Measurements from ENCODE around the gene CFAP20DC.

DNA sequence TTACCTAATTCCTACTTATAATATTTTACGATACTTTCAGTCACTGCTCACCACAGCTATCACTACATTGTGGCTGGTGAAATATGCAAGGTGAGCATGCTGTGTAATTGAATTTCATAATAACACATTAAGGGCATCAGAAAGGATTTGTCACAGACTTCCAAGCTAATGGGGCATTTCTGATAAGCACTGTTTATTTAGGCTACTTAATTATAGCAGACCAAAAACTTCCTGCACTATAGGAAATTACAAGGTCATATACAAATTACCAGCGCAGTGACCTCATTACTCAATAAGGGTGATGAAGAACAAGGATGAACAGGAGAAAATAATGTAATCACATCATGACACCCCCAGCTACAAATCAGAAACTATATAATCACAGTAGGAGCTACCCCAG lies 294.7 kb downstream of the CFAP20DC start:
- TF ChIP-seq, protein P1, sequence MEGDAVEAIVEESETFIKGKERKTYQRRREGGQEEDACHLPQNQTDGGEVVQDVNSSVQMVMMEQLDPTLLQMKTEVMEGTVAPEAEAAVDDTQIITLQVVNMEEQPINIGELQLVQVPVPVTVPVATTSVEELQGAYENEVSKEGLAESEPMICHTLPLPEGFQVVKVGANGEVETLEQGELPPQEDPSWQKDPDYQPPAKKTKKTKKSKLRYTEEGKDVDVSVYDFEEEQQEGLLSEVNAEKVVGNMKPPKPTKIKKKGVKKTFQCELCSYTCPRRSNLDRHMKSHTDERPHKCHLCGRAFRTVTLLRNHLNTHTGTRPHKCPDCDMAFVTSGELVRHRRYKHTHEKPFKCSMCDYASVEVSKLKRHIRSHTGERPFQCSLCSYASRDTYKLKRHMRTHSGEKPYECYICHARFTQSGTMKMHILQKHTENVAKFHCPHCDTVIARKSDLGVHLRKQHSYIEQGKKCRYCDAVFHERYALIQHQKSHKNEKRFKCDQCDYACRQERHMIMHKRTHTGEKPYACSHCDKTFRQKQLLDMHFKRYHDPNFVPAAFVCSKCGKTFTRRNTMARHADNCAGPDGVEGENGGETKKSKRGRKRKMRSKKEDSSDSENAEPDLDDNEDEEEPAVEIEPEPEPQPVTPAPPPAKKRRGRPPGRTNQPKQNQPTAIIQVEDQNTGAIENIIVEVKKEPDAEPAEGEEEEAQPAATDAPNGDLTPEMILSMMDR (IDR thresholded peaks at IDR 0.05), result no peak
- TF ChIP-seq POLR2A (IDR thresholded peaks at IDR 0.05), result no peak
